Measurements from ENCODE around the gene GRB10.

GRCh38 chr7:50704844-50705243 lies 77.9 kb downstream of the GRB10 start:
- TF ChIP-seq JUND (IDR thresholded peaks at IDR 0.05) = no peak
- no peak for TF ChIP-seq CTCF (IDR thresholded peaks at IDR 0.05; ENCODE audit: low read depth, low read length, missing input control)
- no peak for TF ChIP-seq TAF1 (conservative IDR thresholded peaks at IDR 0.05)
- TF ChIP-seq MAX (IDR thresholded peaks at IDR 0.05) = no peak
- no peak for TF ChIP-seq ATF3 (IDR thresholded peaks at IDR 0.05)
- TF ChIP-seq REST (IDR thresholded peaks at IDR 0.05) = no peak
- TF ChIP-seq YY1 (IDR thresholded peaks at IDR 0.05) = no peak
